GM21619 (cell line): Measurements from ENCODE around the gene CENPP.
"Not testable (repeated sequence)": the region's sequence is repeated elsewhere in the genome, so short reads cannot be mapped to it uniquely, and the experiment has no call there.

ENCODE experiments used
- ATAC-seq: cut with Tn5 transposase; IDR thresholded peaks from one replicate; pipeline ENCODE4 v1.9.1; 2021; ENCODE audit not compliant: unreplicated experiment

Gene CENPP

GRCh38 chr9:92529124-92529523 is 203.4 kb downstream of the CENPP start:
- ATAC-seq: no peak

GRCh38 chr9:92530893-92531292 is 205.1 kb downstream of the CENPP start:
- ATAC-seq: no peak

- no peak for ATAC-seq
Measured at GRCh38 chr9:92534204-92534603, 208.5 kb downstream of the CENPP start.

- no peak for ATAC-seq
Measured at GRCh38 chr9:92534674-92535073, 208.9 kb downstream of the CENPP start.

GRCh38 chr9:92535940-92536850 is 210.4 kb downstream of the CENPP start, which contains the start of gene ECM2:
ECM2 (minus strand) TSS chr9:92535990; CDS start chr9:92522866, 13,124 bp downstream.
- ATAC-seq: no peak

GRCh38 chr9:92538541-92538940 is 212.8 kb downstream of the CENPP start:
- ATAC-seq: no peak

GRCh38 chr9:92543972-92544371 is 218.2 kb downstream of the CENPP start:
- ATAC-seq: no peak

- no peak for ATAC-seq
Measured at GRCh38 chr9:92545002-92545510, 219.3 kb downstream of the CENPP start.

GRCh38 chr9:92547356-92547755 is 221.6 kb downstream of the CENPP start:
- ATAC-seq: no peak

- ATAC-seq: no peak
Measured at GRCh38 chr9:92550765-92551164, 225.0 kb downstream of the CENPP start.

- ATAC-seq: no peak
Measured at GRCh38 chr9:92558612-92559374, 233.0 kb downstream of the CENPP start.

GRCh38 chr9:92561374-92562330 is 235.9 kb downstream of the CENPP start:
- no peak for ATAC-seq

- ATAC-seq: no peak
Measured at GRCh38 chr9:92562461-92562967, 236.8 kb downstream of the CENPP start.

GRCh38 chr9:92563116-92564100 is 237.7 kb downstream of the CENPP start:
- ATAC-seq: no peak

- no peak for ATAC-seq
Measured at GRCh38 chr9:92564504-92564903, 238.8 kb downstream of the CENPP start.

GRCh38 chr9:92564982-92565381 is 239.2 kb downstream of the CENPP start:
- ATAC-seq: no peak

GRCh38 chr9:92571871-92572270 is 246.1 kb downstream of the CENPP start:
- not testable (repeated sequence) for ATAC-seq

GRCh38 chr9:92573612-92574011 is 247.9 kb downstream of the CENPP start:
- ATAC-seq: not testable (repeated sequence)

GRCh38 chr9:92576175-92576574 is 250.4 kb downstream of the CENPP start:
- ATAC-seq: no peak
